Activated CD4-positive, alpha-beta memory T cell treated with anti-CD3 and anti-CD28 coated beads, Interleukin-2, amount 10 ng/mL, durations not matched to agents 7 days and 5 days (primary cell): ENCODE results near the gene ATXN7L1. TPM values are rescaled to one million over a fixed set of nuclear protein-coding genes. Genes with fewer than 3 reads are reported as not detected.

Source experiments
- CTCF ChIA-PET: fragments of 350-600 bp; sonication (Branson Sonifier 250); formaldehyde crosslinking; loops from one replicate; lab custom pipeline; 2021; ENCODE audit warnings: antibody characterized with exemption, inconsistent platforms; lab: Charles Lee
- POLR2A ChIA-PET: fragments of 350-600 bp; sonication (Branson Sonifier 250); formaldehyde crosslinking; loops from one replicate; lab custom pipeline; 2021; ENCODE audit warnings: antibody characterized with exemption; lab: Charles Lee
- DNase-seq: peaks from one replicate; pipeline ENCODE4 v3.0.0-alpha.2; 2020
- H3K27ac Mint-ChIP-seq: one replicate; pipeline ENCODE4 v1.8.0; 2021; ENCODE audit warnings: mild to moderate bottlenecking, mixed read lengths
- H3K27me3 Mint-ChIP-seq: one replicate; pipeline ENCODE4 v1.8.0; 2021; ENCODE audit warnings: mixed read lengths
- H3K36me3 Mint-ChIP-seq: one replicate; pipeline ENCODE4 v1.8.0; 2021; ENCODE audit warnings: low read depth, mixed read lengths
- H3K4me1 Mint-ChIP-seq: one replicate; pipeline ENCODE4 v1.8.0; 2021; ENCODE audit warnings: mixed read lengths
- H3K4me3 Mint-ChIP-seq: one replicate; pipeline ENCODE4 v1.8.0; 2021; ENCODE audit warnings: mild to moderate bottlenecking, mixed read lengths
- H3K9me3 Mint-ChIP-seq: one replicate; pipeline ENCODE4 v1.8.0; 2021; ENCODE audit warnings: mixed read lengths
- total RNA-seq, 2 experiments: library from RNA; stranded (reverse); gene quantifications; one replicate each; pipeline ENCODE4 v1.2.3, GENCODE V29; 2021

The ATXN7L1 gene
- total RNA-seq, 2 experiments from 2014 or later, result 27.1 to 28.1 TPM

- H3K9me3 Mint-ChIP-seq, result no peaks in the 10 kb centered on the region
- CTCF ChIA-PET, result interaction anchor here (1.3 to 1.9 kb wide), 3 partner anchors 8 to 24 kb away, joined by 3 to 4 read pairs (median 4); no protein-coding TSS in a partner anchor
- no peaks in the 10 kb centered on the region for H3K4me1 Mint-ChIP-seq
- DNase-seq, result no peak
- POLR2A ChIA-PET, result interaction anchor here (1.2 kb wide), 1 partner anchor 8 kb away, joined by 5 read pairs; no protein-coding TSS in a partner anchor
- no peak overlapping the region for H3K4me3 Mint-ChIP-seq
- peaks cover 13% of the 10 kb centered on the region for H3K27me3 Mint-ChIP-seq
- H3K36me3 Mint-ChIP-seq, result no peaks in the 10 kb centered on the region
- H3K27ac Mint-ChIP-seq, result no peak overlapping the region
Measured at GRCh38 chr7:105830405-105831301, 45.7 kb downstream of the ATXN7L1 start.

DNA sequence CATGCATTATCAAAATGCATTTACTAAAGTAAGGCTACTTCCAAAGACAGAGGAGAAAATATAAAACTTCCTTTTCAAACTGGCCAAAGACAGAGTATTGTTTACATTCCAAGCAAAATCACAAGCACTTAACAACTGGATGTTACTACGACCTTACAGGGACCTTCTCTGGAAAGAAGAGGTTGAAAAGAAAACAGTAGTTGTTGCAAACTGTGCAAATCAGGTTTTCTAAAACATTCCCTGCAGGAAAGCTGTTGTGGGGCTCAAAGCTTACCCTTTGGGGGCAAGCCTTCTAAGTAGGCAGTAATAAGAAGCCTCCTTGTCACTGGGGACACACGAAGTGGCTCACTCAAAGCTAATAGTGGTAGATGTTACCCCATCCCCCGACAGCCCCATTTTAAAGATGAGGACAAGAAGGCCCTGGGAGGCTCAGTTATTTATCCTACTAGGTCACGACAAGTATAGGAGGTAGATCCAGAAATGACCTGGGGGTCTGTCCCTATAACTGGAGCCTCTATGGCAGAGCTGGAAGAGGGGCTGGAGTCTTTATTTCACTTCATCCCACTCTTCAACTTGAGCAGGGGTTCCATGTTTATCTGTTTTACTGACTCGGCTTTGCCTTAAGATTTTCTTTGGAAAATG, 46.6 kb downstream of the ATXN7L1 start:
- no peak for DNase-seq
- H3K9me3 Mint-ChIP-seq, result peaks cover 2% of the 10 kb centered on the region
- no peak overlapping the region for H3K27ac Mint-ChIP-seq
- H3K4me3 Mint-ChIP-seq, result no peak overlapping the region
- no peaks in the 10 kb centered on the region for H3K4me1 Mint-ChIP-seq
- H3K27me3 Mint-ChIP-seq, result peaks cover 13% of the 10 kb centered on the region
- CTCF ChIA-PET, result interaction anchor here (1.2 to 1.9 kb wide), 2 partner anchors 23 to 69 kb away, joined by 3 to 4 read pairs; no protein-coding TSS in a partner anchor
- H3K36me3 Mint-ChIP-seq, result no peaks in the 10 kb centered on the region
- POLR2A ChIA-PET, result no interaction called here

DNA sequence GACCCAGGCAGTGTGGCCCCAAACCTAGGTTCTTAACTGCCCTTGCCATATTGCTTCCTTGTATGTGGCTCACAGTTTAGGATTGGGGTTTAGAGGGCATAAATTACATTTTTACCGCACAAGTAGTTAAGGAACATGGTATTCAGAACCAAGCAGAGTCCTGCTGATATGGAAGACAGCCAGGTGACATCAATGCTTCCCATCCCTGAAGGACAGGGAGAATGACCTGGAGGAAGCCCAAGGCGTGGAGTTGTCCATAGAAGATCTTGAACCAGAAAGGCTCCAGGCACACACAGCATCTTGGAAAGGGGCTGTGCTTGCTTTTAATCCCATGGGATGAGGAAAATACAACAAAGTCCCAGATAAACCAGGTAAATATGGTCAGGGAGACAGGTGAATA, 48.3 kb downstream of the ATXN7L1 start:
- Mint-ChIP-seq H3K27ac (no peak overlapping the region), H3K27me3 (peaks cover 16% of the 10 kb centered on the region), H3K9me3 (peaks cover 2% of the 10 kb centered on the region), H3K4me3 (no peak overlapping the region), H3K36me3 (peaks cover 11% of the 10 kb centered on the region), H3K4me1 (peaks cover 12% of the 10 kb centered on the region)
- DNase-seq, result no peak
- ChIA-PET POLR2A (no interaction called here), CTCF (no interaction called here)

- ChIA-PET POLR2A (no interaction called here), CTCF (no interaction called here)
- H3K9me3 Mint-ChIP-seq, result peaks cover 2% of the 10 kb centered on the region
- H3K4me1 Mint-ChIP-seq, result peaks cover 14% of the 10 kb centered on the region
- peaks cover 15% of the 10 kb centered on the region for H3K27me3 Mint-ChIP-seq
- no peak for DNase-seq
- no peak overlapping the region for H3K27ac Mint-ChIP-seq
- H3K36me3 Mint-ChIP-seq, result peaks cover 11% of the 10 kb centered on the region
- no peak overlapping the region for H3K4me3 Mint-ChIP-seq
Measured at GRCh38 chr7:105827151-105827875, 49.1 kb downstream of the ATXN7L1 start.

- Mint-ChIP-seq H3K9me3 (peaks cover 2% of the 10 kb centered on the region), H3K27me3 (peaks cover 15% of the 10 kb centered on the region), H3K36me3 (peaks cover 11% of the 10 kb centered on the region), H3K4me1 (peaks cover 23% of the 10 kb centered on the region), H3K4me3 (no peak overlapping the region), H3K27ac (no peak overlapping the region)
- DNase-seq, result no peak
- CTCF ChIA-PET, result no interaction called here
- POLR2A ChIA-PET, result no interaction called here
Measured at GRCh38 chr7:105826143-105826542, 50.3 kb downstream of the ATXN7L1 start.

GRCh38 chr7:105825371-105825770, 51.0 kb downstream of the ATXN7L1 start:
- H3K4me1 Mint-ChIP-seq, result peaks cover 27% of the 10 kb centered on the region
- H3K4me3 Mint-ChIP-seq, result no peak overlapping the region
- no peak overlapping the region for H3K27ac Mint-ChIP-seq
- H3K27me3 Mint-ChIP-seq, result peaks cover 15% of the 10 kb centered on the region
- ChIA-PET CTCF (no interaction called here), POLR2A (no interaction called here)
- no peak for DNase-seq
- H3K9me3 Mint-ChIP-seq, result peaks cover 2% of the 10 kb centered on the region
- H3K36me3 Mint-ChIP-seq, result peaks cover 11% of the 10 kb centered on the region

DNA sequence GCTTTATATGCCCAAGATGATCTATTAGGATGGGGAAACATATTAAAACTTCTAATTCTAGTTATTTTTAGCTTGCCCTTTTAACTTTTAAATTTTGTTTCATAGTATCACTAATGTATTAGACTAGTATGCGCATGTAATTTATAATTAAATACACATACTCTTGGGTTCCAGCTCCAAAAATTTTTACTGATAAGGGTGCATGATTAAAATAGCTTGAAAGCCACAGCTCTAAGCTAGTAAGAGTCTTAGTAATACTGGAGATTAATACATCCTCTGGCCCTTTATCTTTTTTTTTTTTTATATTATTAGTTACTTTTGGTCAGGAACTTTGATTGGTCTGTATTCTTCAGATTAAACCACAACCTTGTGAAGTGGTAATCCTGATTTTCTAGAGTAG, 53.6 kb downstream of the ATXN7L1 start:
- peaks cover 2% of the 10 kb centered on the region for H3K9me3 Mint-ChIP-seq
- H3K27ac Mint-ChIP-seq, result no peak overlapping the region
- H3K27me3 Mint-ChIP-seq, result peaks cover 15% of the 10 kb centered on the region
- DNase-seq, result no peak
- POLR2A ChIA-PET, result interaction anchor here (0.9 to 1.6 kb wide), 4 partner anchors 8 to 57 kb away, joined by 3 to 9 read pairs (median 4); no protein-coding TSS in a partner anchor
- H3K4me3 Mint-ChIP-seq, result no peak overlapping the region
- peaks cover 11% of the 10 kb centered on the region for H3K36me3 Mint-ChIP-seq
- CTCF ChIA-PET, result interaction anchor here (1.1 to 1.9 kb wide), 3 partner anchors 9 to 55 kb away, joined by 3 to 6 read pairs (median 4); no protein-coding TSS in a partner anchor
- peaks cover 27% of the 10 kb centered on the region for H3K4me1 Mint-ChIP-seq

DNA sequence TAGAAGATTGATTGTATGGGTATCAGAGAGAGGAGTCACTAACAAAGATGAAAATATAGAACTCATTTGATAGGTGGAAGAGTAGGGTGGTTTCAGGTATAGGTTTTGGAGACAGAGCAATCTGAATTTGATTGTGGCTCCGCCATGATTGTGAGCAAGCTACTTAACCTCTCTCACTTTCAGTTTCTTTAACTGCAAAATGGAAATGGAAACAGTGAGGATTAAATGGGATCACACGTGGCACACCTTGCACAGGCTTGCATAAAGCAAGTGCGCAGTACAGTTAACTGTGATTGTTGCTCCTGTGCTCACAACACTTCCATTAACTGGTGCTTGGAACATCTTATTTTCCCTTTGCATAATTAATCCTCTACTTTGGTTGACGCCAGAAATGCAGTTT, 54.9 kb downstream of the ATXN7L1 start:
- Mint-ChIP-seq H3K4me3 (no peak overlapping the region), H3K27ac (no peak overlapping the region), H3K36me3 (peaks cover 11% of the 10 kb centered on the region), H3K4me1 (peaks cover 27% of the 10 kb centered on the region), H3K27me3 (peaks cover 12% of the 10 kb centered on the region), H3K9me3 (peaks cover 2% of the 10 kb centered on the region)
- ChIA-PET CTCF (no interaction called here), POLR2A (interaction anchor here (0.7 to 1.6 kb wide), 3 partner anchors 10 to 27 kb away, joined by 3 to 5 read pairs (median 3); no protein-coding TSS in a partner anchor)
- DNase-seq, result no peak

GRCh38 chr7:105820363-105821066, 55.9 kb downstream of the ATXN7L1 start:
- ChIA-PET CTCF (no interaction called here), POLR2A (interaction anchor here (0.7 kb wide), 1 partner anchor 12 kb away, joined by 3 read pairs; no protein-coding TSS in a partner anchor)
- Mint-ChIP-seq H3K4me3 (no peak overlapping the region), H3K27me3 (peaks cover 8% of the 10 kb centered on the region), H3K27ac (no peak overlapping the region), H3K4me1 (peaks cover 27% of the 10 kb centered on the region), H3K36me3 (peaks cover 11% of the 10 kb centered on the region), H3K9me3 (peaks cover 2% of the 10 kb centered on the region)
- DNase-seq, result no peak

GRCh38 chr7:105819559-105819958, 56.8 kb downstream of the ATXN7L1 start:
- DNase-seq, result no peak
- Mint-ChIP-seq H3K4me3 (no peak overlapping the region), H3K4me1 (peaks cover 31% of the 10 kb centered on the region), H3K27ac (no peak overlapping the region), H3K9me3 (no peaks in the 10 kb centered on the region), H3K27me3 (peaks cover 13% of the 10 kb centered on the region), H3K36me3 (peaks cover 11% of the 10 kb centered on the region)
- ChIA-PET POLR2A (interaction anchor here (0.7 kb wide), 1 partner anchor 11 kb away, joined by 3 read pairs; no protein-coding TSS in a partner anchor), CTCF (no interaction called here)

- ChIA-PET CTCF (interaction anchor here (1.2 kb wide), 1 partner anchor 56 kb away, joined by 3 read pairs; no protein-coding TSS in a partner anchor), POLR2A (interaction anchor here (0.7 to 1.5 kb wide), 2 partner anchors 127 to 140 kb away, joined by 3 read pairs; no protein-coding TSS in a partner anchor)
- H3K36me3 Mint-ChIP-seq, result peaks cover 7% of the 10 kb centered on the region
- peaks cover 9% of the 10 kb centered on the region for H3K27me3 Mint-ChIP-seq
- H3K4me1 Mint-ChIP-seq, result peaks cover 23% of the 10 kb centered on the region
- H3K4me3 Mint-ChIP-seq, result no peak overlapping the region
- DNase-seq, result no peak
- no peak overlapping the region for H3K27ac Mint-ChIP-seq
- H3K9me3 Mint-ChIP-seq, result no peaks in the 10 kb centered on the region
Measured at GRCh38 chr7:105816954-105817615, 59.3 kb downstream of the ATXN7L1 start.
